Measurements from ENCODE around the gene GLIPR2.
A peak's percentile ranks its signal among the peaks of the same experiment; 100 is the strongest.

The GLIPR2 gene

DNA sequence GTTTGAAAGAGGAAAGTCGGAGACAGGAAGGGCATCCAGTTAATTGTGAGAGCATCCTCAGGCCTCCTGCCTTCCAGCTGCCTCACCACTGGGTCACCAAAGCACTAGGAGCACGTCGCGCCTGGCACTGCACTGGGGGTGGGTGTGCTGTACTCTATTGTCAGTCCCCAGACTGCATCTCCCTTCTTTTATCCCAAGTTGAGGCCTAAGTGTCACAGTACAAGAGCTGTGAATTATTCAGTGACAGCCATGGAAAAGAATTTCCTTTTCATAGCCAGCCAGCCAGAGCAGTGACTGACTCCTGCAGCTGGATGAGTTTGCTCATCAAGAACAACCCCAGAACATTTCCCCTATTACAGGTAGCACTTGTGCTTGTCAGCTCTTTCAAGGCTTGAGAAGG lies 70.5 kb downstream of the GLIPR2 start:
- no peak for DNase-seq

- DNase-seq = no peak
These were observed 71.0 kb downstream of the GLIPR2 start for GRCh38 chr9:36207546-36208012.

GRCh38 chr9:36208521-36209253 lies 72.2 kb downstream of the GLIPR2 start:
- DNase-seq = no peak

- no peak for DNase-seq
These were observed 74.2 kb downstream of the GLIPR2 start for GRCh38 chr9:36210722-36211121.

GRCh38 chr9:36211510-36211909 lies 75.0 kb downstream of the GLIPR2 start:
- DNase-seq = peak in 1 of 2 experiments; percentile 15

DNA sequence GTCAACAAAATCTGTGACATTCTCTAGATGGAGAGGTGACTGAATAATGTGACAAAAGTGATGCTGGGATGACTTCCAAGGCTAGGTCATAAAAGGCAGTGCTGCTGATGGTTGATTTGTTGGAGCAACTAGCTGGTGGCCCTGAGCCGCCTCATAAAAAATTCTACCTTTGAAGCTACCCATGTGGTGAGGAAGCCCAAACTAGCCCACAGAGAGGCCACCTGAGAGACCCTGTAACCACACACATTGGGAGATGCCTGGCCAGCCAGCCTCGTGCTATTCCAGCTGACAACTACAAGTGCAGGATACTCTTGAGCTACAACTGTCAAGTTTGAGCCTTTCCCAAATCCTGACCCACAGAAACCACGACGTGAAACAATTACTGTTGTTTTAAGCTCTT lies 76.9 kb downstream of the GLIPR2 start:
- no peak for DNase-seq

Data from NCI-H524 (cell line).